ENCODE data around the gene AIPL1. TPM values are rescaled to one million over a fixed set of nuclear protein-coding genes. Genes with fewer than 3 reads are reported as not detected.

AIPL1 gene
- total and polyA plus RNA-seq, 2 of the 4 experiments (the other 2 are of a cell fraction) = not detected

GRCh38 chr17:6464446-6465041 lies 29.6 kb upstream of the AIPL1 start:
- H3K4ac ChIP-seq (ENCODE audit: low read depth, low read length) = no peak overlapping the region
- H2AK5ac ChIP-seq (ENCODE audit: low read depth, low read length) = no peak overlapping the region
- H3K79me1 ChIP-seq (ENCODE audit: low read depth in 1 of 2, low read length in 2 of 2) = no peaks in the 10 kb centered on the region
- H3K27ac ChIP-seq (ENCODE audit: insufficient read depth, low read length) = no peak overlapping the region
- no peak overlapping the region for H2AFZ ChIP-seq (replicated peaks; ENCODE audit: low read length, poor library complexity)
- H3K36me3 ChIP-seq (ENCODE audit: control insufficient read depth, insufficient read depth, low read length) = no peaks in the 10 kb centered on the region
- H3K23ac ChIP-seq (ENCODE audit: low read depth, low read length) = no peak overlapping the region
- dilution Hi-C loops (cut with HindIII; ENCODE audit: low sequenced_read_pairs, unreplicated experiment) (no loop called here), intact Hi-C loops (cut with micrococcal nuclease) (no loop called here), in situ Hi-C loops (cut with MboI; ENCODE audit: low sequenced_read_pairs) (no loop called here)
- no peaks in the 10 kb centered on the region for H3K4me1 ChIP-seq (ENCODE audit: control insufficient read depth, insufficient read depth, low read length)
- no peak overlapping the region for H3K18ac ChIP-seq (ENCODE audit: low read depth, low read length)
- H3K9ac ChIP-seq (ENCODE audit: low read depth, low read length) = no peak overlapping the region
- BruUV-seq (replicated peaks) = no TSS peak
- CTCF ChIA-PET = interaction anchor here (0.5 kb wide), 1 partner anchor 74 kb away, joined by 6 read pairs; no protein-coding TSS in a partner anchor
- no peak overlapping the region for H2BK20ac ChIP-seq (ENCODE audit: low read depth, low read length)
- no peak overlapping the region for H2BK5ac ChIP-seq (ENCODE audit: low read depth, low read length, poor library complexity, severe bottlenecking)
- H4K8ac ChIP-seq (ENCODE audit: low read depth in 2 of 2, low read length in 2 of 2) = no peak overlapping the region
- POLR2A ChIA-PET (ENCODE audit: unreplicated experiment) = no interaction called here
- H3K4me3 ChIP-seq (ENCODE audit: insufficient read depth, low read depth, low read length) = no peak overlapping the region
- WGBS, 2 experiments (ENCODE audit: extremely low coverage in 2 of 2, insufficient read length in 1 of 2) = 89% methylated on average over 3 of the region's 14 CpGs; no CpG with 5 or more reads in 1 of the 2 experiments
- H2BK120ac ChIP-seq (ENCODE audit: low read depth, low read length) = no peak overlapping the region
- TF ChIP-seq RFX5 (IDR thresholded peaks at IDR 0.05; ENCODE audit: low read depth, low read length) (no peak), RAD21 (IDR thresholded peaks at IDR 0.05; ENCODE audit: low read length) (no peak), POLR2A (IDR thresholded peaks at IDR 0.05; ENCODE audit: low read depth, low read length) (no peak), NFE2L2 (IDR thresholded peaks at IDR 0.05; ENCODE audit: low read depth, low read length) (no peak), MAFK (IDR thresholded peaks at IDR 0.05; ENCODE audit: low read depth, low read length) (no peak)
- H3K27me3 ChIP-seq (ENCODE audit: control insufficient read depth, insufficient read depth, low read length) = no peaks in the 10 kb centered on the region
- no peak overlapping the region for H3K4me2 ChIP-seq (ENCODE audit: low read depth, low read length)
- H4K5ac ChIP-seq (ENCODE audit: low read depth, low read length) = no peak overlapping the region
- H3K9me3 ChIP-seq (ENCODE audit: control insufficient read depth, insufficient read depth, low read length) = peaks cover 2% of the 10 kb centered on the region; the same call in 1 of the 2 replicates
- no peak overlapping the region for H4K91ac ChIP-seq (ENCODE audit: insufficient read depth, low read depth, low read length)
- no peak overlapping the region for H3K56ac ChIP-seq (ENCODE audit: extremely low read depth, insufficient read depth, low read length)
- H2AK9ac ChIP-seq (replicated peaks; ENCODE audit: low read depth, low read length, poor library complexity) = no peak overlapping the region
- H4K20me1 ChIP-seq (ENCODE audit: insufficient read depth, low read length) = no peaks in the 10 kb centered on the region
- H3K9me1 ChIP-seq (ENCODE audit: insufficient read depth, low read length) = no peaks in the 10 kb centered on the region
- no peak for DNase-seq
- H2BK15ac ChIP-seq (ENCODE audit: low read depth, low read length) = no peak overlapping the region
- ATAC-seq (ENCODE audit: low read depth) = no peak
- H3K14ac ChIP-seq (replicated peaks; ENCODE audit: low read depth, low read length) = no peak overlapping the region
